NT2/D1 (cell line): Measurements from ENCODE around the gene STRADB.

Experiments used
- SUZ12 ChIP-seq: IDR thresholded peaks from 2 replicates; pipeline ENCODE4 v1.6.1; 2011; ENCODE audit not compliant: insufficient read length, insufficient read depth; ENCODE audit errors: extremely low read depth
- ZNF274 ChIP-seq: IDR thresholded peaks from 2 replicates; pipeline ENCODE4 v1.6.1; 2011; ENCODE audit warnings: mild to moderate bottlenecking, low read depth, low read length

- TF ChIP-seq SUZ12 (no peak), ZNF274 (no peak)
These were observed 31.8 kb downstream of the STRADB start for GRCh38 chr2:201483342-201483741.
